Stimulated activated CD8-positive, alpha-beta memory T cell treated with anti-CD3 and anti-CD28 coated beads, Interleukin-4, amount 100 ng/mL, for 48 hours (primary cell): ENCODE measurements around the gene MTOR.
A peak's percentile ranks its signal among the peaks of the same experiment; 100 is the strongest.
"Not testable (repeated sequence)": the region's sequence is repeated elsewhere in the genome, so short reads cannot be mapped to it uniquely, and the experiment has no call there.

Experiments used
- DNase-seq: peaks from one replicate; pipeline ENCODE4 v3.0.0-alpha.2; 2020

Gene MTOR

GRCh38 chr1:11100149-11100493 is 162.2 kb downstream of the MTOR start:
- no peak for DNase-seq

- peak; percentile 97 for DNase-seq
Observed at GRCh38 chr1:11099310-11100148, 162.8 kb downstream of the MTOR start, which contains the start of gene EXOSC10. Gene EXOSC10, minus strand, starts transcription at chr1:11099869. Its CDS starts 38 bp downstream, at chr1:11099831.

- DNase-seq, result no peak
Observed at GRCh38 chr1:11098931-11099309, 163.4 kb downstream of the MTOR start.

GRCh38 chr1:11083784-11084183 is 178.6 kb downstream of the MTOR start:
- not testable (repeated sequence) for DNase-seq

- DNase-seq, result no peak
Observed at GRCh38 chr1:11080931-11081330, 181.4 kb downstream of the MTOR start.

GRCh38 chr1:11078631-11079030 is 183.7 kb downstream of the MTOR start:
- DNase-seq, result no peak

- DNase-seq, result not testable (repeated sequence)
Observed at GRCh38 chr1:11073398-11073797, 189.0 kb downstream of the MTOR start.

GRCh38 chr1:11072216-11072917 is 190.0 kb downstream of the MTOR start:
- no peak for DNase-seq

GRCh38 chr1:11071463-11072215 is 190.7 kb downstream of the MTOR start:
- DNase-seq, result no peak

- no peak for DNase-seq
Observed at GRCh38 chr1:11070876-11071275, 191.5 kb downstream of the MTOR start.

- no peak for DNase-seq
Observed at GRCh38 chr1:11068600-11069473, 193.5 kb downstream of the MTOR start.

GRCh38 chr1:11067716-11068599 is 194.4 kb downstream of the MTOR start:
- DNase-seq, result no peak

GRCh38 chr1:11065796-11066195 is 196.6 kb downstream of the MTOR start:
- no peak for DNase-seq

- peak; percentile 19 for DNase-seq
Observed at GRCh38 chr1:11064942-11065341, 197.4 kb downstream of the MTOR start.

- DNase-seq, result peak; percentile 29
Observed at GRCh38 chr1:11063937-11064537, 198.3 kb downstream of the MTOR start.

- DNase-seq, result peak; percentile 62
Observed at GRCh38 chr1:11062965-11063401, 199.4 kb downstream of the MTOR start.

GRCh38 chr1:11061652-11062365 is 200.5 kb downstream of the MTOR start:
- no peak for DNase-seq

- peak; percentile 91 for DNase-seq
Observed at GRCh38 chr1:11059968-11060830, 202.2 kb downstream of the MTOR start, which contains the start of gene SRM. Gene SRM, minus strand, starts transcription at chr1:11060018. Its CDS starts 75 bp downstream, at chr1:11059943.
